A549 (cell line): ENCODE measurements around the gene HRG. TPM values are rescaled to one million over a fixed set of nuclear protein-coding genes. Genes with fewer than 3 reads are reported as not detected.

ENCODE experiments used
- ATAC-seq, 2 experiments: fragments of 200-7000 bp in 1 of 2; fragments of >200 bp in 1 of 2; cut with Nextera tagmentation in 1 of 2; cut with Tn5 transposase in 1 of 2; 3 replicates each; pipeline versions ENCODE4 v1.8.0 to v1.9.1; 2018 to 2020; ENCODE audit warnings: mild to moderate bottlenecking in 1 of 2, moderate library complexity in 1 of 2
- CTCF ChIA-PET: fragments of 300-600 bp; sonication (Branson Sonifier 250); formaldehyde crosslinking; extraction: SDS; loops from one replicate; lab custom pipeline; 2021; ENCODE audit warnings: antibody characterized with exemption, inconsistent platforms; lab: Yijun Ruan, JAX
- POLR2A ChIA-PET: fragments of 350-600 bp; formaldehyde crosslinking; extraction: SDS; loops from one replicate; lab custom pipeline; 2021; ENCODE audit warnings: antibody characterized with exemption, inconsistent platforms; lab: Yijun Ruan, JAX
- DNase-seq, 2 experiments: peaks; one replicate each; pipeline versions ENCODE4 v3.0.0 to v3.0.0-alpha.2; 2011 to 2016; ENCODE audit warnings: low read depth in 1 of 2, low spot score in 1 of 2
- FAIRE-seq: peaks from 2 replicates; lab custom pipeline; 2011; peaks lifted over from hg19 to GRCh38; lab: Jason Lieb, UNC
- H3K27ac ChIP-seq, 2 experiments: fragments of >200 bp; sonication (Bioruptor Twin); formaldehyde crosslinking; 3 replicates each; pipeline ENCODE4 v1.5.1; 2016 to 2017
- H3K4me1 ChIP-seq: fragments of >200 bp; sonication (Bioruptor Twin); formaldehyde crosslinking; 3 replicates; pipeline ENCODE4 v1.6.1; 2016
- H3K4me2 ChIP-seq: fragments of >200 bp; sonication (Bioruptor Twin); formaldehyde crosslinking; 3 replicates; pipeline ENCODE4 v1.6.1; 2016
- H3K4me3 ChIP-seq: fragments of >200 bp; sonication (Bioruptor Twin); formaldehyde crosslinking; 3 replicates; pipeline ENCODE4 v1.5.1; 2016
- H3K9me3 ChIP-seq: fragments of >200 bp; sonication (Bioruptor Twin); formaldehyde crosslinking; 3 replicates; pipeline ENCODE4 v1.6.1; 2016
- BHLHE40 ChIP-seq: IDR thresholded peaks from 2 replicates; pipeline ENCODE4 v1.6.1; 2012; ENCODE audit warnings: low read depth, low read length, inconsistent platforms
- CHD4 ChIP-seq: fragments of 200-600 bp; sonication (generic); IDR thresholded peaks from 2 replicates; pipeline ENCODE4 v1.6.1; 2016; ENCODE audit warnings: antibody characterized with exemption, mild to moderate bottlenecking, borderline replicate concordance
- EHF ChIP-seq: fragments of 250-450 bp; sonication (Bioruptor Pico); IDR thresholded peaks from 2 replicates; pipeline ENCODE4 v1.5.0; 2020; ENCODE audit warnings: mild to moderate bottlenecking
- ELK1 ChIP-seq: fragments of 150-350 bp; IDR thresholded peaks from 2 replicates; pipeline ENCODE4 v1.6.1; 2014; ENCODE audit warnings: low read depth, mild to moderate bottlenecking, low read length
- GATA3 ChIP-seq: IDR thresholded peaks from 2 replicates; pipeline ENCODE4 v1.6.1; 2012; ENCODE audit warnings: borderline replicate concordance
- HDAC2 ChIP-seq: fragments of 200-600 bp; sonication (generic); IDR thresholded peaks from 2 replicates; pipeline ENCODE4 v1.6.1; 2016
- HES2 ChIP-seq: fragments of >200 bp; sonication (Bioruptor Twin); formaldehyde crosslinking; IDR thresholded peaks from 2 replicates; pipeline ENCODE4 v1.6.1; 2016
- HEYL ChIP-seq: fragments of 250-450 bp; sonication (Bioruptor Pico); IDR thresholded peaks from 2 replicates; pipeline ENCODE4 v1.8.0; 2021; ENCODE audit warnings: mild to moderate bottlenecking, moderate library complexity
- HOXB13 ChIP-seq: fragments of 250-450 bp; sonication (Bioruptor Pico); IDR thresholded peaks from 2 replicates; pipeline ENCODE4 v1.5.0; 2020; ENCODE audit warnings: low read depth, mild to moderate bottlenecking, moderate library complexity
- JUNB ChIP-seq: fragments of >200 bp; sonication (Bioruptor Twin); formaldehyde crosslinking; IDR thresholded peaks from 2 replicates; pipeline ENCODE4 v1.6.1; 2016
- KDM1A ChIP-seq: fragments of 200-600 bp; sonication (generic); IDR thresholded peaks from 2 replicates; pipeline ENCODE4 v1.6.1; 2016; ENCODE audit warnings: low read depth, mild to moderate bottlenecking
- KDM5A ChIP-seq: fragments of 200-600 bp; sonication (generic); IDR thresholded peaks from 2 replicates; pipeline ENCODE4 v1.6.1; 2016; ENCODE audit warnings: antibody characterized with exemption, mild to moderate bottlenecking
- MAFK ChIP-seq: fragments of 450-650 bp; IDR thresholded peaks from 2 replicates; pipeline ENCODE4 v1.6.1; 2014; ENCODE audit not compliant: partially characterized antibody
- MAX ChIP-seq: IDR thresholded peaks from 2 replicates; pipeline ENCODE4 v1.6.1; 2012
- MAZ ChIP-seq: fragments of 150-350 bp; IDR thresholded peaks from 2 replicates; pipeline ENCODE4 v1.6.1; 2014; ENCODE audit warnings: antibody characterized with exemption, low read depth, low read length, borderline replicate concordance
- MYC ChIP-seq: IDR thresholded peaks from 2 replicates; pipeline ENCODE4 v1.6.1; 2012; ENCODE audit warnings: mild to moderate bottlenecking, inconsistent platforms, low read length, improper control_type of control experiment, borderline replicate concordance
- NFE2L2 ChIP-seq: fragments of 150-350 bp; conservative IDR thresholded peaks from 2 replicates; pipeline ENCODE4 v1.6.1; 2014; ENCODE audit warnings: low read length
- NPAS2 ChIP-seq: fragments of 250-450 bp; sonication (Bioruptor Pico); IDR thresholded peaks from 2 replicates; pipeline ENCODE4 v1.8.0; 2022; ENCODE audit warnings: mild to moderate bottlenecking, moderate library complexity, borderline replicate concordance
- POLR2A ChIP-seq: IDR thresholded peaks from 2 replicates; pipeline ENCODE4 v1.6.1; 2012; ENCODE audit warnings: mild to moderate bottlenecking, low read length
- POLR2AphosphoS2 ChIP-seq: conservative IDR thresholded peaks from 2 replicates; pipeline ENCODE4 v1.6.1; 2012; ENCODE audit warnings: low read length, improper control_type of control experiment, inconsistent platforms
- RARB ChIP-seq: fragments of 250-450 bp; sonication (Bioruptor Pico); IDR thresholded peaks from 2 replicates; pipeline ENCODE4 v1.8.0; 2021; ENCODE audit warnings: mild to moderate bottlenecking, moderate library complexity
- RCOR1 ChIP-seq: fragments of 150-350 bp; IDR thresholded peaks from 2 replicates; pipeline ENCODE4 v1.6.1; 2014; ENCODE audit warnings: antibody characterized with exemption, low read length, low read depth
- RFX5 ChIP-seq: fragments of 450-650 bp; IDR thresholded peaks from 2 replicates; pipeline ENCODE4 v1.7.1; 2014; ENCODE audit warnings: antibody characterized with exemption, mild to moderate bottlenecking, moderate library complexity
- SMC3 ChIP-seq: fragments of >200 bp; sonication (Bioruptor Twin); formaldehyde crosslinking; IDR thresholded peaks from 3 replicates; pipeline ENCODE4 v1.6.1; 2018; ENCODE audit warnings: inconsistent platforms
- SREBF2 ChIP-seq: fragments of 450-650 bp; IDR thresholded peaks from 2 replicates; pipeline ENCODE4 v1.6.1; 2014; ENCODE audit warnings: mild to moderate bottlenecking, moderate library complexity
- TFCP2L1 ChIP-seq: fragments of 250-450 bp; sonication (Bioruptor Pico); IDR thresholded peaks from 2 replicates; pipeline ENCODE4 v1.5.0; 2021; ENCODE audit warnings: mild to moderate bottlenecking
- ZNF302 ChIP-seq: fragments of 250-450 bp; sonication (Bioruptor Pico); IDR thresholded peaks from 2 replicates; pipeline ENCODE4 v1.9.0; 2021; ENCODE audit warnings: inconsistent platforms, mild to moderate bottlenecking, moderate library complexity
- WGBS: methylation state at CpG from one replicate; pipeline ENCODE4 v1.1.6; 2017; ENCODE audit errors: missing lambda C conversion rate; 5-methylcytosine and 5-hydroxymethylcytosine counted together
- polyA plus RNA-seq, 4 experiments: library from polyadenylated mRNA; depleted of rRNA in 3 of 4; stranded (reverse); fragments of >200 nt; fragmentation: RNase III in 1 of 4; extraction: RNeasy Plus Mini Kit Qiagen cat#74134 plus additional on column Dnase treatment in 1 of 4; gene quantifications; 2 replicates in 3 of 4; 3 replicates in 1 of 4; pipeline ENCODE4 v1.2.3, GENCODE V29; 2011 to 2017

Gene HRG
- polyA plus RNA-seq, 2 of the 4 experiments (the other 2 are of a cell fraction): not detected

GRCh38 chr3:186670155-186670554 is 4.3 kb downstream of the HRG start (continued):
- no peak for TF ChIP-seq RARB
- no peak for TF ChIP-seq NPAS2 (CRISPR knock-in tag)
- TF ChIP-seq ZNF302 (CRISPR knock-in tag): no peak
- no peak for TF ChIP-seq EHF (CRISPR knock-in tag)
- no peak for TF ChIP-seq SMC3
- no peak for TF ChIP-seq POLR2A

GRCh38 chr3:186671051-186671450 is 5.2 kb downstream of the HRG start:
- FAIRE-seq: no peak
- ATAC-seq: no peak
- Histone ChIP-seq H3K9me3 (no peaks in the 10 kb centered on the region), H3K4me1 (peaks cover 9% of the 10 kb centered on the region), H3K27ac (no peak overlapping the region), H3K4me2 (no peak overlapping the region), H3K4me3 (no peak overlapping the region)
- POLR2A ChIA-PET: no interaction called here
- 82% methylated on average over 3 of the region's 3 CpGs for WGBS
- CTCF ChIA-PET: no interaction called here
- no peak for TF ChIP-seq HEYL (CRISPR knock-in tag)
- no peak for TF ChIP-seq JUNB
- no peak for TF ChIP-seq MAX
- no peak for TF ChIP-seq RCOR1
- TF ChIP-seq POLR2AphosphoS2: no peak
- TF ChIP-seq CHD4: no peak
- no peak for TF ChIP-seq KDM1A
- no peak for TF ChIP-seq NPAS2 (CRISPR knock-in tag)
- no peak for TF ChIP-seq SREBF2
- no peak for TF ChIP-seq GATA3
- no peak for TF ChIP-seq HOXB13 (CRISPR knock-in tag)
- TF ChIP-seq MYC: no peak
- TF ChIP-seq NFE2L2: no peak
- no peak for TF ChIP-seq MAZ
- TF ChIP-seq HDAC2: no peak
- no peak for TF ChIP-seq MAFK
- TF ChIP-seq ELK1: no peak
- no peak for TF ChIP-seq HES2
- TF ChIP-seq, all 56 proteins: peak for 0
- no peak for DNase-seq

- ChIA-PET CTCF (no interaction called here), POLR2A (no interaction called here)
- no peak for DNase-seq
- H3K4me1 ChIP-seq: no peaks in the 10 kb centered on the region
- no peak overlapping the region for H3K4me2 ChIP-seq
- H3K4me3 ChIP-seq: no peak overlapping the region
- H3K9me3 ChIP-seq: no peaks in the 10 kb centered on the region
- TF ChIP-seq CHD4 (no peak), TFCP2L1 (CRISPR knock-in tag) (no peak), MYC (no peak), RFX5 (no peak)
- FAIRE-seq: no peak
- ATAC-seq: no peak
- no peak overlapping the region for H3K27ac ChIP-seq
These were observed 12.8 kb downstream of the HRG start for GRCh38 chr3:186678604-186679003.

GRCh38 chr3:186679151-186679550 is 13.3 kb downstream of the HRG start:
- TF ChIP-seq BHLHE40 (no peak), KDM5A (no peak)
- ChIA-PET POLR2A (no interaction called here), CTCF (no interaction called here)
- WGBS: 25% methylated on average over 1 of the region's 1 CpG
- FAIRE-seq (no peak), ATAC-seq (no peak), DNase-seq (no peak)
- H3K4me1 ChIP-seq: no peaks in the 10 kb centered on the region
- no peak overlapping the region for H3K4me3 ChIP-seq
- no peaks in the 10 kb centered on the region for H3K9me3 ChIP-seq
- H3K27ac ChIP-seq: no peak overlapping the region
- no peak overlapping the region for H3K4me2 ChIP-seq
